Activated T-cell treated with anti-CD3 and anti-CD28 coated beads, Interleukin-2, amount 50 U/mL, for 24 hours (primary cell): Measurements from ENCODE around the gene PRPF19.

Experiments used
- DNase-seq: peaks from one replicate; pipeline ENCODE4 v3.0.0-alpha.2; 2020
- H3K27ac Mint-ChIP-seq: 2 replicates; pipeline ENCODE4 v1.8.0; 2020; ENCODE audit warnings: mild to moderate bottlenecking, mixed read lengths
- H3K27me3 Mint-ChIP-seq: 2 replicates; pipeline ENCODE4 v1.8.0; 2020; ENCODE audit warnings: mixed read lengths
- H3K36me3 Mint-ChIP-seq: 2 replicates; pipeline ENCODE4 v1.8.0; 2020; ENCODE audit warnings: low read depth, mixed read lengths
- H3K4me1 Mint-ChIP-seq: 2 replicates; pipeline ENCODE4 v1.8.0; 2020; ENCODE audit warnings: low read depth, mixed read lengths
- H3K4me3 Mint-ChIP-seq: 2 replicates; pipeline ENCODE4 v1.8.0; 2020; ENCODE audit warnings: mild to moderate bottlenecking, moderate library complexity, mixed read lengths
- H3K9me3 Mint-ChIP-seq: 2 replicates; pipeline ENCODE4 v1.8.0; 2020; ENCODE audit warnings: mixed read lengths

The PRPF19 gene

DNA sequence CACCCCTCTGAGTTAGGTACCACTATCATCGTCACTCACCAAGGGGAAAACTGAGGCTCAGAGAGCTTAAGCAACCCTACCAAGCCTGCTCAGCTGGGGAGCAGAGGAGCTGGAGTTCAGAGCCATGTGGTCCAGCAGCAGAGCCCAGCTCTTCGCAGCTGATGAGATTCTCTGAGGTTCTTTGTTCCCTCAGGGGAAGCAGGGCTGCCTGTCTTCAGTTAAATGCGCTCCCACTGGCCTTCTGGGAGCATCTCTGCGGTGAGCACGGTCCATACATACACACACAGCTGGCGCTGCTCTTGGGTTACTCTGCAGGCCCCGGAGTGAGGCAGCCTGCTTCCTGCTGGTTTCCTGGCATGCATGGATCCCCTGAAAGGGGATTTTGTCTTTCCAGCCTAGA, 45.4 kb downstream of the PRPF19 start:
- DNase-seq, result peak; percentile 19
- Mint-ChIP-seq H3K4me3 (no peak overlapping the region), H3K9me3 (no peaks in the 10 kb centered on the region), H3K36me3 (no peaks in the 10 kb centered on the region), H3K27ac (no peak overlapping the region), H3K4me1 (peaks cover 22% of the 10 kb centered on the region), H3K27me3 (no peaks in the 10 kb centered on the region)

DNA sequence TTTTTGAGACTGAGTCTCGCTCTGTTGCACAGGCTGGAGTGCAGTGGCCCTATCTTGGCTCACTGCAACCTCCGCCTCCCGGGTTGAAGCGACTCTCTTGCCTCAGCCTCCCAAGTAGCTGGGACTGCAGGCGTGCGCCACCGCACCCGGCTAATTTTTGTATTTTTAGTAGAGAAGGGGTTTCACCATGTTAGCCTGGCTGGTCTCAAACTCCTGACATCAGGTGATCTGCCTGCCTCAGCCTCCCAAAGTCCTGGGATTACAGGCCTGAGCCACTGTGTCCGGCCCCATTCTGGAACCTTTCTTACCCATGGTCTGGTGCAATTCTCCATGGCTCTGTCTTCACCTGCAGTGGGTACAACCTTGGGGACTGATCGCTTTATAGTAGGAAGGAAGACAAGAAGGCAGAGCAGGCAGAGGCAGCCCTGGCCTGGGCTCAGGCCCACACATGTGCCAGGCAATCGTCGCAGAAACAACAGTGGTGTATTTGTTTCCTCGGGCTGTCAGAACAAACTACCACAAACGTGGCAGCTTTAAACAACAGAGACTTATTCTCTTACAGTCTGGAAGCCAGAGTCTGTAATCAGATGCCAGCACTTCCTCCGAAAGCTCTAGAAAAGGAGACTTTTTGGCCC, 46.7 kb downstream of the PRPF19 start:
- H3K36me3 Mint-ChIP-seq, result no peaks in the 10 kb centered on the region
- no peak for DNase-seq
- H3K4me3 Mint-ChIP-seq, result no peak overlapping the region
- no peaks in the 10 kb centered on the region for H3K9me3 Mint-ChIP-seq
- H3K27me3 Mint-ChIP-seq, result no peaks in the 10 kb centered on the region
- no peak overlapping the region for H3K27ac Mint-ChIP-seq
- peaks cover 23% of the 10 kb centered on the region for H3K4me1 Mint-ChIP-seq

DNA sequence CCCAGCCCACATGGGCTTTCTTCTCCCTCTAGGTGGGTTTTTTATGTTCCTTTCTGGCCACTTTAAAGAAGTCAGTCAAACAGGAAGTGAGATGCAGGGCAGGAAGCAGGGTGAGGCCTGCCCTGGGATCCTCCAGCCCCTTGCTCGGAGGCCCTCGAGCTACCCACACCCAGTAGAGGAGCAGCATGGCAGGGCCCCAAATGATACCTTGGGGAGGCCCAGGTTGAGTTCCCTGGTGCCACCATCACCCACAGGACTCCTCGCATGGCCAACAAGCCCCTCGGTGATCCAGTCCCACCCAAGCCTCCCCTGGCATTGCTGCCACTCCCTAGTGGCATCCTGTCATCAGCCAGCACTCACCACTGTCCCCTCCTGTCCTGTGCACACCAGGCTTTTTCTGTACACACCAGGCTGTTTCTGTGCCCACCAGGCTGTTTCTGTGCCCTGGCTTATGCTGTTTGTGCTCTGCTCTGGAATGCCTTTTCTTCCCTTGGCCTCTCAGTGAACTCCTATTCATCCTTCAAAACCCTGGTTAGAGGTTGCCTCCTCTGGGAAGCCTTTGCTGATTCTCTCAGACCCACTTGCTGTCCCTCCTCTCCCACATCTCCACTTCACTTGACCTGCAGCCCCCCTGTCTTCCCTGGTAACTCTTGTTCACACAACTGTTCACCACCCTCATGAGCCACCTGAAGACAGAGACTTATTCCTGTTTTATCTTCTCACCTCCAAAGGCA, 47.5 kb downstream of the PRPF19 start:
- Mint-ChIP-seq H3K27ac (peak overlapping the region; percentile 11), H3K4me3 (no peak overlapping the region), H3K4me1 (peaks cover 23% of the 10 kb centered on the region), H3K36me3 (peaks cover under 1% of the 10 kb centered on the region), H3K9me3 (no peaks in the 10 kb centered on the region), H3K27me3 (no peaks in the 10 kb centered on the region)
- no peak for DNase-seq

DNA sequence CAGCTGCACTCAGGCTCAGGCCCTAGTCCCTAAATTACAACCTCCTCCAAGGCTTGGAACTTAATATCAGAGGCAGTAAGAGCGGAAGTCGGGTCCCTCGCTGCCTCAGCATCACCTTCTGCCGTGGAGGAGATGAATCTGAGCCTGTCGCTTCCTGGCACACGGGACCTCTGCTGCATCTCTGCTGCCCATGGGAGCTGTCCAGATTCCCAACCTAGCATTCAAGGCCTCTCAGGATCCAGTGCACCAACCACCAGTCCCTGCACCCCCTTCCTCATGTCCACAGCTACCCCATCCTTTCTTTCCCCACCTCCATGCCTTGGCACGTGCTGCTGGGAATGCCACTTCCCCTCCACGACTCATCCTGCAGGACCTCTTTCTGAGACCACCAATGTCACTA, 48.1 kb downstream of the PRPF19 start:
- Mint-ChIP-seq H3K4me1 (peaks cover 23% of the 10 kb centered on the region), H3K4me3 (no peak overlapping the region)
- no peak for DNase-seq

GRCh38 chr11:60857378-60858232, 48.8 kb downstream of the PRPF19 start:
- H3K27me3 Mint-ChIP-seq, result no peaks in the 10 kb centered on the region
- H3K4me3 Mint-ChIP-seq, result no peak overlapping the region
- H3K27ac Mint-ChIP-seq, result peak overlapping the region; percentile 15
- no peak for DNase-seq
- no peaks in the 10 kb centered on the region for H3K9me3 Mint-ChIP-seq
- peaks cover 23% of the 10 kb centered on the region for H3K4me1 Mint-ChIP-seq
- peaks cover 10% of the 10 kb centered on the region for H3K36me3 Mint-ChIP-seq

More for the DNA sequence above, 48.1 kb downstream of the PRPF19 start:
- Mint-ChIP-seq H3K27ac (peak overlapping the region; percentile 11), H3K9me3 (no peaks in the 10 kb centered on the region), H3K36me3 (peaks cover 7% of the 10 kb centered on the region), H3K27me3 (no peaks in the 10 kb centered on the region)

GRCh38 chr11:60855726-60856633, 50.4 kb downstream of the PRPF19 start, which contains the start of gene PTGDR2:
Gene PTGDR2 (minus strand): TSS chr11:60855950. CDS start chr11:60853722, 2,228 bp downstream.
- Mint-ChIP-seq H3K36me3 (peaks cover 24% of the 10 kb centered on the region), H3K4me1 (peaks cover 23% of the 10 kb centered on the region), H3K27ac (no peak within 1 kb of the TSS), H3K27me3 (no peaks in the 10 kb centered on the region), H3K4me3 (no peak within 1 kb of the TSS), H3K9me3 (no peaks in the 10 kb centered on the region)
- no peak for DNase-seq

GRCh38 chr11:60854847-60855725, 51.3 kb downstream of the PRPF19 start:
- H3K36me3 Mint-ChIP-seq, result peaks cover 33% of the 10 kb centered on the region
- no peak overlapping the region for H3K4me3 Mint-ChIP-seq
- H3K27ac Mint-ChIP-seq, result no peak overlapping the region

GRCh38 chr11:60854140-60854846, 52.1 kb downstream of the PRPF19 start:
- Mint-ChIP-seq H3K27ac (no peak overlapping the region), H3K27me3 (no peaks in the 10 kb centered on the region), H3K4me1 (peaks cover 22% of the 10 kb centered on the region), H3K9me3 (no peaks in the 10 kb centered on the region), H3K4me3 (no peak overlapping the region), H3K36me3 (peaks cover 40% of the 10 kb centered on the region)
- no peak for DNase-seq

More at GRCh38 chr11:60854847-60855725, 51.3 kb downstream of the PRPF19 start:
- Mint-ChIP-seq H3K27me3 (no peaks in the 10 kb centered on the region), H3K9me3 (no peaks in the 10 kb centered on the region), H3K4me1 (peaks cover 23% of the 10 kb centered on the region)
- DNase-seq, result no peak

GRCh38 chr11:60852982-60853950, 53.1 kb downstream of the PRPF19 start:
- no peak for DNase-seq
- H3K9me3 Mint-ChIP-seq, result no peaks in the 10 kb centered on the region
- peaks cover 51% of the 10 kb centered on the region for H3K36me3 Mint-ChIP-seq
- H3K27ac Mint-ChIP-seq, result no peak overlapping the region
- peaks cover 12% of the 10 kb centered on the region for H3K4me1 Mint-ChIP-seq
- H3K4me3 Mint-ChIP-seq, result no peak overlapping the region
- H3K27me3 Mint-ChIP-seq, result no peaks in the 10 kb centered on the region

GRCh38 chr11:60852117-60852981, 54.0 kb downstream of the PRPF19 start:
- H3K27me3 Mint-ChIP-seq, result no peaks in the 10 kb centered on the region
- H3K27ac Mint-ChIP-seq, result no peak overlapping the region
- peaks cover 60% of the 10 kb centered on the region for H3K36me3 Mint-ChIP-seq
- peaks cover 3% of the 10 kb centered on the region for H3K4me1 Mint-ChIP-seq
- no peak for DNase-seq
- H3K4me3 Mint-ChIP-seq, result no peak overlapping the region
- H3K9me3 Mint-ChIP-seq, result no peaks in the 10 kb centered on the region
